Measurements from ENCODE around the gene MACF1. TPM values are rescaled to one million over a fixed set of nuclear protein-coding genes. Genes with fewer than 3 reads are reported as not detected.
A peak's percentile ranks its signal among the peaks of the same experiment; 100 is the strongest.

The MACF1 gene
- total and polyA plus RNA-seq, 8 donors = 358 to 484 (median 440) TPM

- Histone ChIP-seq H3K27me3 (no peaks in the 10 kb centered on the region), H3K4me3 (no peak overlapping the region), H3K27ac (no peak overlapping the region), H3K36me3 (peaks cover 0 to 94% of the 10 kb centered on the region in 2 donors), H3K4me1 (peaks cover 0 to 6% of the 10 kb centered on the region in 2 donors), H3K9me3 (no peaks in the 10 kb centered on the region)
- DNase-seq (no peak), ATAC-seq (no peak)
- TF ChIP-seq, protein P1, sequence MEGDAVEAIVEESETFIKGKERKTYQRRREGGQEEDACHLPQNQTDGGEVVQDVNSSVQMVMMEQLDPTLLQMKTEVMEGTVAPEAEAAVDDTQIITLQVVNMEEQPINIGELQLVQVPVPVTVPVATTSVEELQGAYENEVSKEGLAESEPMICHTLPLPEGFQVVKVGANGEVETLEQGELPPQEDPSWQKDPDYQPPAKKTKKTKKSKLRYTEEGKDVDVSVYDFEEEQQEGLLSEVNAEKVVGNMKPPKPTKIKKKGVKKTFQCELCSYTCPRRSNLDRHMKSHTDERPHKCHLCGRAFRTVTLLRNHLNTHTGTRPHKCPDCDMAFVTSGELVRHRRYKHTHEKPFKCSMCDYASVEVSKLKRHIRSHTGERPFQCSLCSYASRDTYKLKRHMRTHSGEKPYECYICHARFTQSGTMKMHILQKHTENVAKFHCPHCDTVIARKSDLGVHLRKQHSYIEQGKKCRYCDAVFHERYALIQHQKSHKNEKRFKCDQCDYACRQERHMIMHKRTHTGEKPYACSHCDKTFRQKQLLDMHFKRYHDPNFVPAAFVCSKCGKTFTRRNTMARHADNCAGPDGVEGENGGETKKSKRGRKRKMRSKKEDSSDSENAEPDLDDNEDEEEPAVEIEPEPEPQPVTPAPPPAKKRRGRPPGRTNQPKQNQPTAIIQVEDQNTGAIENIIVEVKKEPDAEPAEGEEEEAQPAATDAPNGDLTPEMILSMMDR (IDR thresholded peaks at IDR 0.05) = no peak
- intact Hi-C loops (cut with DNase I) = no loop called here
Measured at GRCh38 chr1:39379187-39379586, 174.7 kb downstream of the MACF1 start.

GRCh38 chr1:39380036-39380435 is 175.5 kb downstream of the MACF1 start:
- TF ChIP-seq, protein P1 (IDR thresholded peaks at IDR 0.05) = no peak
- Histone ChIP-seq H3K36me3 (peaks cover 0 to 90% of the 10 kb centered on the region in 2 donors), H3K4me3 (no peak overlapping the region), H3K27me3 (no peaks in the 10 kb centered on the region), H3K9me3 (no peaks in the 10 kb centered on the region), H3K4me1 (peaks cover 0 to 14% of the 10 kb centered on the region in 2 donors), H3K27ac (no peak overlapping the region)
- DNase-seq = no peak
- intact Hi-C loops (cut with DNase I) = no loop called here
- ATAC-seq = no peak

GRCh38 chr1:39381839-39382238 is 177.3 kb downstream of the MACF1 start:
- H3K4me3 ChIP-seq = no peak overlapping the region

DNA sequence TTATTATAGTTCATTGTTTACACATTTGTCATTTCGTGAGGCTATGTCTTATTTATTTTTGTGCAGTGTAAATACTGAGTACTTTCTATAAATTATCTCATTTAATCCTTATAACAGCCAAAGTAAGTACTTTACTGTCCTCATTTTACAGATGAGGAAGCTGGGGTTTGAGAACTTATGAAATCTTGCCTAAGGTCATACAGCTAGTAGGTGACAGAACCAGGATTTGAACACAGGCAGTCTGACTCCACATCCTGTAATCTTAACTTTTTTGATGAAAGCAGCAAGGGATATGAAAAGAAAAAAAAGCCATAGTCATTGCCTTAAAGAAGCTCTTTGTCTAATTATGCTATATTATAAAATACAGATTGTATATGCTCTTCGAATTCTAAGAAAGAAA is 179.8 kb downstream of the MACF1 start:
- Histone ChIP-seq H3K4me1 (peaks cover 4 to 28% of the 10 kb centered on the region in 2 donors), H3K27ac (peak overlapping the region in 1 of 2 donors; percentile 71), H3K27me3 (no peaks in the 10 kb centered on the region), H3K36me3 (peaks cover 0 to 94% of the 10 kb centered on the region in 2 donors), H3K4me3 (no peak overlapping the region), H3K9me3 (no peaks in the 10 kb centered on the region)
- TF ChIP-seq, protein P1 (IDR thresholded peaks at IDR 0.05) = no peak
- no peak for DNase-seq
- intact Hi-C loops (cut with DNase I) = no loop called here
- ATAC-seq = no peak

More at GRCh38 chr1:39381839-39382238, 177.3 kb downstream of the MACF1 start:
- peaks cover 0 to 92% of the 10 kb centered on the region in 2 donors for H3K36me3 ChIP-seq
- no peak for ATAC-seq
- H3K4me1 ChIP-seq = peaks cover under 1 to 20% of the 10 kb centered on the region in 2 donors
- intact Hi-C loops (cut with DNase I) = no loop called here
- H3K9me3 ChIP-seq = no peaks in the 10 kb centered on the region
- peak overlapping the region in 1 of 2 donors; percentile 19 for H3K27ac ChIP-seq
- TF ChIP-seq, protein P1 (IDR thresholded peaks at IDR 0.05) = no peak
- no peak for DNase-seq
- no peaks in the 10 kb centered on the region for H3K27me3 ChIP-seq

GRCh38 chr1:39385067-39385988 is 180.8 kb downstream of the MACF1 start:
- peak overlapping the region in 1 of 2 donors; percentile 71 for H3K27ac ChIP-seq
- intact Hi-C loops (cut with DNase I) = no loop called here
- H3K4me3 ChIP-seq = no peak overlapping the region
- no peak for DNase-seq
- ATAC-seq = no peak
- peaks cover 4 to 31% of the 10 kb centered on the region in 2 donors for H3K4me1 ChIP-seq
- H3K36me3 ChIP-seq = peaks cover 0 to 94% of the 10 kb centered on the region in 2 donors
- no peaks in the 10 kb centered on the region for H3K27me3 ChIP-seq
- no peaks in the 10 kb centered on the region for H3K9me3 ChIP-seq
- TF ChIP-seq, protein P1 (IDR thresholded peaks at IDR 0.05) = no peak

Data from left lung (tissue), 10 donors.